Stimulated activated CD4-positive, alpha-beta T cell treated with anti-CD3 and anti-CD28 coated beads, Interleukin-4, amount 100 ng/mL, for 48 hours (primary cell): ENCODE measurements around the gene RHOT2.

Experiments
- DNase-seq, 2 donors: peaks; one replicate each; pipeline ENCODE4 v3.0.0-alpha.2; 2020; ENCODE audit warnings: low read depth in 2 of 2

Gene RHOT2

DNA sequence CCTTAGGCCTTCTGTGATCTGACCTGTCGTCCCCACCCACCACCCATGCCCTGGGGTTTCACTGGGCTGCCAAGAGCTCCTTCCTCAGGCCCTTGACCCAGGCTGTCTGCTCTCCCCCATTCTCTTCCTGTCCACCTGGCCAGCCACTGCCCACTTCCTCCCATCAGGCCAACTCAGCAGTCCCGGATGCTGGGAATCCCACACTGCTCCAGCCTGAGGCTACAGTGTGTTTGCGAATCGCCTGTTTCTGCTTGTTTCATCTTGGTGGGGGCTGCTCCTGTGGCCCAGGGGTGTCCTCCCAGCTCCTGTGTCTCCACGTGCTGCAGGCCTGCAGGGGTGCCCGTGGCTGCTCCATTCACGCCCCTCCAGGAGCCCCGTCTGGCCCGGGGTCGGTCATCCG, 46.1 kb downstream of the RHOT2 start:
- no peak for DNase-seq

DNA sequence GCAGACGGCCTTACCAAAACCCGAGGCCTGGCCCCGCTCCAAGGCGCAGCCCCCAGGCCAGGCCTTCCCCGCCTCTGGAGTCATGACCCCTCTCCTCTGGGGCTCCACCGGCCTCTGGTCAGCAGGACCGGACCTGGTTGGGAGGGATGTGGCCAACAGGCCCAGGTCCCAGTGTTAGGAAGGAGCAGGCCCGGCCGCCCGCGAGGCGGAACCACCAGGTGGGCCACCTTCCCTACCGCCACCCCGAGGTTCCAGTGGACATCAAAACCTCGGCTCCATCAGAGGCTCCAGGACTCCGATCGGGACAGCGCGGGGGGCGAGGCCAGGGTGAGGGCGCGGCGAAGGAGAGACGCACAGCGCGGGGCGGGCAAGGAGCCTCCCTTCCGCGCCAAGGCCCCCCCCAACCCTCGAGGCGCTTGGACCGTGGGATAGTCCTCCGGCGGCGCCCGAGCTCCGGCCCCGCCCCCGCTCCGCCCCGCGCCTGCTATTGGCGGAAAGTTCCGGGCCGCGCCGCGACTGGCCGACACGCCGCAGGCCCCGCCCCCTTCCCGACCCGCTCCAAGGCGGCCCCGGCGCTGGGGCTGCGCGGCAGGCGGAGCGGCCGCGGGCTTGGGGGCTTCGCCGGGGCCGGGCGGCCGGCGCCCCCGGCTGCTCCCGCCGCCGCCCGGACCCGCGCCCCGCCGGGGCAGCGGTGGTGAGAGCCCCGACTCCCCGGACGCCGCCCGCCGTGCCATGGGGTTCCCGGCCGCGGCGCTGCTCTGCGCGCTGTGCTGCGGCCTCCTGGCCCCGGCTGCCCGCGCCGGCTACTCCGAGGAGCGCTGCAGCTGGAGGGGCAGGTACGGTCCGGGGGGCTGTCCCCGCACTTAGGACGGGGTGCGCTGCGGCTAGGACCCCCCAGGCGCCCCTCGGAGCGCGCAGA, 46.9 kb downstream of the RHOT2 start, which contains the start of gene METRN:
Gene METRN, plus strand, starts transcription at position 561 of the 919 bp plus-strand sequence. Its CDS starts 172 bp downstream, at position 733.
- peak; percentile 91 to 92 for DNase-seq

- DNase-seq, result no peak
Observed at GRCh38 chr16:715477-716199, 47.7 kb downstream of the RHOT2 start.

- no peak for DNase-seq
Observed at GRCh38 chr16:716200-716568, 48.3 kb downstream of the RHOT2 start.

GRCh38 chr16:716768-717325, 48.9 kb downstream of the RHOT2 start:
- DNase-seq, result no peak

GRCh38 chr16:717450-718245, 49.7 kb downstream of the RHOT2 start:
- no peak for DNase-seq

- DNase-seq, result no peak
Observed at GRCh38 chr16:718389-718788, 50.5 kb downstream of the RHOT2 start.

DNA sequence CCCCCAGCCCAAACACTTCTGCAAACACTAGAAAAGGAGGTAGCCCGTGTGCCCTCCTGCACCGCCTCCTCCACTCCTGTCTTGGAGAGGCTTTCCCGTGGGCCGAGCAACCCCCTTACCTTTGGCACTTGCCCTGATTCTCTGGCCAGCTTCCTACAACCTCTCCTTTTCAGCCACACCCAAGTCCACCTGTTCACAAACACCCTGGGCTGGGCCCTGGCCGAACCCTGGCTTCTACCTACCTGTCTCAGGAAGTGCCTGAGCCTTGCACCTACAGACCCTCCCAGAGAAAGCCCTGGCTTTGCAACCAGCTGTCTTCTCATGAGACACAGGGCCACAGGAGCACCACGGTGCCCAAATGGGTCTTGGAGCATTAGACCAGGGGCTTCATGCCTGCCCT, 51.0 kb downstream of the RHOT2 start:
- DNase-seq, result no peak

DNA sequence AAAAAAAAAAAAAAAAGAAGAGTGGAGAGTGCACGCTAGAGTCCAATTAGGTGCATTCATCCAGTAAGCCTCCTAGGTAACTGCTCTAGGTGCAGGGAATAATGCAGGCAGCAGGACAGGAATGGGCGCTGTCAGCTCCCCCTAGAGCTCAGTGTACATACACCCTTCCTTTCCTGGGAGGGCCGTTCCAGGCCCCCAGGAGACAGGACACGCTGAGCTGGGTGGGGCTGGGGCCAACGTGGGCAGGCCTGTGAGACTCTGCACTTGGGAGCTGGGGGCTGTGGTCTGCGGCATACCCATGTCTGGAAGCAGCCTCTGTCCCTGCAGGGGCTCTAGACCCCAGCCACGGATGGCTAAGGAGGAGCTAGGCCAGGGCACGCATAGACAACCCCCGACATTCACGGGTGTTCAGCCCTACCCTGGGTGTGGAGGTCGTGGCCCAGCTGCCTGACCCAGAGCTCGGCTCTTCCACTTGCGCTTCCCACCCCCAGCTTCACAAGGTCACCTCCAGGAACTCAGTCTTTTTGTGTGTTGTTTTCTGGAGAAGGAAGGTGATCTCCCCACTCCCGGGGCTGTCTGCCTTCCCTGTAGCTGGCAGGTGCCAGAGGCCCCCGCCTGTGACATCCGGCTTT, 52.0 kb downstream of the RHOT2 start:
- DNase-seq, result no peak

- no peak for DNase-seq
Observed at GRCh38 chr16:720447-720989, 52.6 kb downstream of the RHOT2 start.

DNA sequence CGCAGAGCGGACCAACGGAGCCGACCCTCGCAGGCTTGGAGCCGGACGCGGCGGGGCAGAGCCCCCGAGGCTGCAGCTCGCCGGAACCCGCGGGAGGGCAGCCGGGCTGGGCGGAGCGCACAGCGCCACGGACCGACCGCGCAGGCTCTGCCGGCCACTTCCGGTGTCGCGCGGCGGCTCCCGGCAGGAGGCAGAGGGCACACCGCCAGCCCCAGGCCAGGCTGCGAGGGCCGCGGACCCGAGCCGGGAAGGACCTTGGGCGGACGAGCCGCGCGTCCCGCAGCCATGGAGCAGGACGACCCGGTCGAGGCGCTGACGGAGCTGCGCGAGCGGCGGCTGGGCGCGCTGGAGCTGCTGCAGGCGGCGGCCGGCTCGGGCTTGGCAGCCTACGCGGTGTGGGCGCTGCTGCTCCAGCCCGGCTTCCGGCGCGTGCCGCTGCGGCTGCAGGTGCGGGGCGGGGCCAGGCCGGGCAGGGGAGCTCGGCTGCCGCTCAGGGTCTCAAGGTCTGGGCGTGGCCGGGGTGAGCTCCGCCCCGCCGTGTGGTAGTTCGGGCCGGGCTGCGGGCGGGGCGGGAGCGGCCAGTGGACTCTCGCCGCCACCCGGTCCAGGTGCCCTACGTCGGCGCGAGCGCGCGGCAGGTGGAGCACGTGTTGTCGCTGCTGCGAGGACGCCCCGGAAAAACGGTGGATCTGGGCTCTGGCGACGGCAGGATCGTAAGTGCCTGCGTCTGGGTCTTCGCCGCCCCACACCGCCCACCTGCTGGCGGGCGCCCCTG, 53.2 kb downstream of the RHOT2 start, which contains the start of gene ANTKMT:
Gene ANTKMT, plus strand, starts transcription at position 157 of the 775 bp plus-strand sequence. Its CDS starts 129 bp downstream, at position 286.
- DNase-seq, result peak; percentile 66 to 78

- DNase-seq, result no peak
Observed at GRCh38 chr16:721765-722540, 54.0 kb downstream of the RHOT2 start.

DNA sequence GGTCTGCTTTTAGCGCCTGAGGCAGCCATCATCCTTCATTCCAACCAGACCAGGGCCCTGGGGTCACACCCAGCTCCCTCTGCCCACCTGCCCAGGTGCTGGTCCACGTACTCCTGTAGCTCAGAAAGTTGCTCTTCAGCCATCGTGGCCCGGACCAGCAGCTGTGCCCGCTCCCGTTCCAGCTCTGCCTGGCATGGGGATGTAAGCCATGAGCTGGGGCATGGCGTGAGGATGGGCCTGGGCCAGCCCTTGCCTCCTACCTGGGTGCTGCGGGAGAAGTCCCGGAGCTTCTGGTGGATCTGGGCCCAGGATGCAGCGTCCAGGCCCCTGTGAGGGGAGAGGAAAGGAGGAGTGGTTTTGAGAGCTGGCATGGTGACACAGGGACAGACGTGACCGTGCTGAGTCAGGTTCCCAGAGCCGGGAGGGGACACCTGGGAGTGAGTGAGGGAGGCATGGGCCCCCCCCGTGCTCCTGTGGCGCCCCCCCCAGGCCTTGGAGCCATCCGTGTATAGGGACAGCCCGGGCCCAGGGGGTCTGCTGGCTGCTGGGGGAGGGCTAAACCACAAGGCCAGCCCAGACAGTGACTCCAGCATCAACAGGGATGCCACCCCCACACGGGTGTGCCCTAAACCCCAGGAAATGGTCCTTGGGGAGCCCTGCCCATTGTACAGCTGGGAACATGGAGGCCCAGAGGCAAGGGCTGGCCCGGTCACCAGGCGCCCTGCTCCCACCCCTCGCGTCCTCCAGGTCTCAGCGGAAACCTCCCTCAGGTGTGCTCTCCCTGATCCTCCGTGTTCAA, 55.1 kb downstream of the RHOT2 start:
- DNase-seq, result no peak

- no peak for DNase-seq
Observed at GRCh38 chr16:723695-724094, 55.8 kb downstream of the RHOT2 start.
